HepG2 (cell line): ENCODE results near the gene FGD6. TPM values are rescaled to one million over a fixed set of nuclear protein-coding genes. Genes with fewer than 3 reads are reported as not detected.

Experiments
- FOXK1 ChIP-seq: sonication (generic); formaldehyde crosslinking; IDR thresholded peaks from 2 replicates; pipeline ENCODE4 v1.4.0; 2020; ENCODE audit warnings: low read depth, missing genetic modification reagents, borderline replicate concordance
- FOXO1 ChIP-seq: sonication (generic); formaldehyde crosslinking; IDR thresholded peaks from 2 replicates; pipeline ENCODE4 v1.4.0; 2020; ENCODE audit warnings: missing genetic modification reagents
- HMG20A ChIP-seq: IDR thresholded peaks from 2 replicates; pipeline ENCODE4 v1.6.1; 2016; ENCODE audit warnings: borderline replicate concordance
- HNRNPH1 ChIP-seq: fragments of 200-400 bp; formaldehyde crosslinking; optimal IDR thresholded peaks from 2 replicates; pipeline ENCODE3; 2017; ENCODE audit warnings: mild to moderate bottlenecking, low read depth, low read length
- KLF12 ChIP-seq: sonication (generic); formaldehyde crosslinking; IDR thresholded peaks from 2 replicates; pipeline ENCODE4 v1.4.0; 2020; ENCODE audit warnings: missing genetic modification reagents, borderline replicate concordance
- NKX3-1 ChIP-seq: sonication (generic); formaldehyde crosslinking; IDR thresholded peaks from 2 replicates; pipeline ENCODE4 v1.5.0; 2020; ENCODE audit warnings: missing genetic modification reagents
- SAP130 ChIP-seq: IDR thresholded peaks from 2 replicates; pipeline ENCODE4 v1.6.1; 2016; ENCODE audit warnings: low read depth
- TAF1 ChIP-seq: sonication (generic); formaldehyde crosslinking; IDR thresholded peaks from 2 replicates; pipeline ENCODE4 v1.4.0; 2020; ENCODE audit warnings: missing genetic modification reagents
- YEATS2 ChIP-seq: sonication (generic); formaldehyde crosslinking; IDR thresholded peaks from 2 replicates; pipeline ENCODE4 v1.4.0; 2020; ENCODE audit warnings: missing genetic modification reagents, borderline replicate concordance
- ZFX ChIP-seq: sonication (generic); formaldehyde crosslinking; IDR thresholded peaks from 2 replicates; pipeline ENCODE4 v1.4.0; 2020; ENCODE audit warnings: mild to moderate bottlenecking, low read depth, missing genetic modification reagents, moderate library complexity
- ZNF501 ChIP-seq: sonication (generic); formaldehyde crosslinking; IDR thresholded peaks from 2 replicates; pipeline ENCODE4 v1.5.1; 2020; ENCODE audit warnings: mild to moderate bottlenecking, moderate library complexity, missing genetic modification reagents
- ZNF550 ChIP-seq: sonication (generic); formaldehyde crosslinking; IDR thresholded peaks from 2 replicates; pipeline ENCODE4 v1.4.0; 2020; ENCODE audit warnings: mild to moderate bottlenecking, missing genetic modification reagents, borderline replicate concordance
- ZNF567 ChIP-seq: sonication (generic); formaldehyde crosslinking; IDR thresholded peaks from 2 replicates; pipeline ENCODE4 v1.8.1; 2023; ENCODE audit warnings: mild to moderate bottlenecking, missing genetic modification reagents, borderline replicate concordance
- ZNF607 ChIP-seq: sonication (generic); formaldehyde crosslinking; IDR thresholded peaks from 2 replicates; pipeline ENCODE4 v1.5.1; 2020; ENCODE audit warnings: missing genetic modification reagents, mild to moderate bottlenecking, borderline replicate concordance
- ZSCAN31 ChIP-seq: sonication (generic); formaldehyde crosslinking; IDR thresholded peaks from 2 replicates; pipeline ENCODE4 v1.5.0; 2020; ENCODE audit warnings: low read depth, mild to moderate bottlenecking, missing genetic modification reagents
- polyA plus RNA-seq, 8 experiments: library from polyadenylated mRNA; depleted of rRNA in 3 of 8; stranded (reverse) in 7 of 8; unstranded in 1 of 8; fragments of >200 nt; fragmentation: Illumina TruSeq in 4 of 8; extraction: Trizol in 4 of 8; gene quantifications; 2 replicates each; pipeline versions ENCODE4 v1.2.1 to v1.2.3, GENCODE V29; 2011 to 2016; ENCODE audit warnings: low read depth in 4 of 8, missing spikeins in 1 of 8, mixed read lengths in 1 of 8; ENCODE audit not compliant: insufficient read depth in 1 of 8
- total RNA-seq, 5 experiments: library from RNA; depleted of rRNA; stranded (reverse); fragments of >200 nt; fragmentation: Illumina TruSeq; extraction: Trizol; gene quantifications; 2 replicates each; pipeline ENCODE4 v1.2.3, GENCODE V29; 2016; ENCODE audit warnings: low read depth in 1 of 5
- TF ChIP-seq, protein P1 (sequence below): sonication (generic); formaldehyde crosslinking; IDR thresholded peaks from 2 replicates; pipeline ENCODE4 v1.8.0; 2022; ENCODE audit warnings: mild to moderate bottlenecking, missing genetic modification reagents; ENCODE audit not compliant: insufficient replicate concordance
- TF ChIP-seq, protein P2 (sequence below): sonication (generic); formaldehyde crosslinking; IDR thresholded peaks from 2 replicates; pipeline ENCODE4 v1.4.0; 2020; ENCODE audit warnings: missing genetic modification reagents
- TF ChIP-seq, protein P3 (sequence below): sonication (generic); formaldehyde crosslinking; IDR thresholded peaks from 2 replicates; pipeline ENCODE4 v1.5.1; 2020; ENCODE audit warnings: mild to moderate bottlenecking, missing genetic modification reagents, moderate library complexity
- TF ChIP-seq, protein P4 (sequence below): sonication (generic); formaldehyde crosslinking; IDR thresholded peaks from 2 replicates; pipeline ENCODE4 v1.5.0; 2020; ENCODE audit warnings: missing genetic modification reagents
- TF ChIP-seq, protein P5 (sequence below): sonication (generic); formaldehyde crosslinking; IDR thresholded peaks from 2 replicates; pipeline ENCODE4 v1.5.1; 2020; ENCODE audit warnings: mild to moderate bottlenecking, missing genetic modification reagents

Gene FGD6
- total and polyA plus RNA-seq, 2 of the 13 experiments (the other 11 are each of a cell fraction or from before 2014, with no cell fraction given), result 2.2 to 4.3 TPM

DNA sequence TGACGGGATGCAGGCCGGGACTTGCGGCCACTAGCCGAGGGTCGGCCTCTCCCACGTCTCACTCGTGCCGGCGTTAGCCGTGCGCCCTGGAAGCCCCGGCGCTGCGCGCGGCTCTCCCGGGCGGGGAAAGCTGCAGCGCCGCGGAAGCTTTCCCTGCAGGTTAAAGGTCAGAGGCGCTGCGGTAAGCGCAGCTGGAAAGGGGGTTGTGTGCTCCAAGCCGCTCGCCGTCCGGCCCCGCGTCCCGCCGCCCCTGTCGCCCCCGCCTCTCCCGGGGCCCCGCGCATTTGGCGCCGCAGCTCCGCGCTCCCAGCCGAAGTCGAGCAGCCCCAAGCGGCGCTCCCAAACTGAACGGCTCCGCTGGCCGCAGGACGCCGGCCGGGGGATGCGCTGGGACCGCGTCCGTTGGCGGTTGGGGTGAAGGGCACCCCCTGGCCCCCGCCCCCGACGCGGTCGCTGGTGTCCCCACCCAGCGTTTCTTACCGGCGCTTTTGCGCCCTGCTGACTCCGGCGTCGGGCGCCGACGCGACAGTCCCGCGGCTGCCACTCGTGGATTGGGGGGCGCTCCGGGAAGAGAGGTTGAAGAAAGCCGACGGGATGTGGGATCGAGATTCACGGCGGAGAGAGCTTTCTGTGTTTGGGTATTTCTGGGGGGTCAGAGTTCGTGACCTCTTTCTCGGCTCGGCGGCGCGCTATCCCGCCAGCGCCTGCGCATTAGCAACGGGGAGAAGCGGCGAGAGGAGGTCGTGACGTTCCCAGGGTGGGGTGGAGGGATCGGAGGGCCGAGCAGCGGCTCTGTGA, 144.2 kb downstream of the FGD6 start, which contains the start of gene NR2C1 (continued):
- TF ChIP-seq ZSCAN31 (peak; percentile 80; the same call in 1 of the 2 replicates), ZNF550 (no peak), ZNF501 (peak; percentile 92), TAF1 (CRISPR knock-in tag) (peak; percentile 57), KLF12 (CRISPR knock-in tag) (0 out of 2 replicates have a peak, but pooled peaks have one; percentile 1), HMG20A (CRISPR knock-in tag) (no peak), FOXO1 (CRISPR knock-in tag) (peak; percentile 48; the same call in 1 of the 2 replicates), HNRNPH1 (no peak), YEATS2 (CRISPR knock-in tag) (no peak), ZFX (CRISPR knock-in tag) (peak; percentile 76), SAP130 (CRISPR knock-in tag) (peak; percentile 69), ZNF567 (CRISPR knock-in tag) (no peak), NKX3-1 (0 out of 2 replicates have a peak, but pooled peaks have one; percentile 30), ZNF607 (CRISPR knock-in tag) (peak; percentile 87), FOXK1 (CRISPR knock-in tag) (peak; percentile 38; the same call in 1 of the 2 replicates)
- TF ChIP-seq, protein P1, sequence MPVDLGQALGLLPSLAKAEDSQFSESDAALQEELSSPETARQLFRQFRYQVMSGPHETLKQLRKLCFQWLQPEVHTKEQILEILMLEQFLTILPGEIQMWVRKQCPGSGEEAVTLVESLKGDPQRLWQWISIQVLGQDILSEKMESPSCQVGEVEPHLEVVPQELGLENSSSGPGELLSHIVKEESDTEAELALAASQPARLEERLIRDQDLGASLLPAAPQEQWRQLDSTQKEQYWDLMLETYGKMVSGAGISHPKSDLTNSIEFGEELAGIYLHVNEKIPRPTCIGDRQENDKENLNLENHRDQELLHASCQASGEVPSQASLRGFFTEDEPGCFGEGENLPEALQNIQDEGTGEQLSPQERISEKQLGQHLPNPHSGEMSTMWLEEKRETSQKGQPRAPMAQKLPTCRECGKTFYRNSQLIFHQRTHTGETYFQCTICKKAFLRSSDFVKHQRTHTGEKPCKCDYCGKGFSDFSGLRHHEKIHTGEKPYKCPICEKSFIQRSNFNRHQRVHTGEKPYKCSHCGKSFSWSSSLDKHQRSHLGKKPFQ (CRISPR knock-in tag), result no peak
- TF ChIP-seq, protein P2, sequence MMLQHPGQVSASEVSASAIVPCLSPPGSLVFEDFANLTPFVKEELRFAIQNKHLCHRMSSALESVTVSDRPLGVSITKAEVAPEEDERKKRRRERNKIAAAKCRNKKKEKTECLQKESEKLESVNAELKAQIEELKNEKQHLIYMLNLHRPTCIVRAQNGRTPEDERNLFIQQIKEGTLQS (CRISPR knock-in tag), result no peak
- TF ChIP-seq, protein P3, sequence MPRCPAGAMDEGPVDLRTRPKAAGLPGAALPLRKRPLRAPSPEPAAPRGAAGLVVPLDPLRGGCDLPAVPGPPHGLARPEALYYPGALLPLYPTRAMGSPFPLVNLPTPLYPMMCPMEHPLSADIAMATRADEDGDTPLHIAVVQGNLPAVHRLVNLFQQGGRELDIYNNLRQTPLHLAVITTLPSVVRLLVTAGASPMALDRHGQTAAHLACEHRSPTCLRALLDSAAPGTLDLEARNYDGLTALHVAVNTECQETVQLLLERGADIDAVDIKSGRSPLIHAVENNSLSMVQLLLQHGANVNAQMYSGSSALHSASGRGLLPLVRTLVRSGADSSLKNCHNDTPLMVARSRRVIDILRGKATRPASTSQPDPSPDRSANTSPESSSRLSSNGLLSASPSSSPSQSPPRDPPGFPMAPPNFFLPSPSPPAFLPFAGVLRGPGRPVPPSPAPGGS, result peak; percentile 22; the same call in 1 of the 2 replicates
- TF ChIP-seq, protein P4, sequence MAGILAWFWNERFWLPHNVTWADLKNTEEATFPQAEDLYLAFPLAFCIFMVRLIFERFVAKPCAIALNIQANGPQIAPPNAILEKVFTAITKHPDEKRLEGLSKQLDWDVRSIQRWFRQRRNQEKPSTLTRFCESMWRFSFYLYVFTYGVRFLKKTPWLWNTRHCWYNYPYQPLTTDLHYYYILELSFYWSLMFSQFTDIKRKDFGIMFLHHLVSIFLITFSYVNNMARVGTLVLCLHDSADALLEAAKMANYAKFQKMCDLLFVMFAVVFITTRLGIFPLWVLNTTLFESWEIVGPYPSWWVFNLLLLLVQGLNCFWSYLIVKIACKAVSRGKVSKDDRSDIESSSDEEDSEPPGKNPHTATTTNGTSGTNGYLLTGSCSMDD (CRISPR knock-in tag), result no peak
- TF ChIP-seq, protein P5, sequence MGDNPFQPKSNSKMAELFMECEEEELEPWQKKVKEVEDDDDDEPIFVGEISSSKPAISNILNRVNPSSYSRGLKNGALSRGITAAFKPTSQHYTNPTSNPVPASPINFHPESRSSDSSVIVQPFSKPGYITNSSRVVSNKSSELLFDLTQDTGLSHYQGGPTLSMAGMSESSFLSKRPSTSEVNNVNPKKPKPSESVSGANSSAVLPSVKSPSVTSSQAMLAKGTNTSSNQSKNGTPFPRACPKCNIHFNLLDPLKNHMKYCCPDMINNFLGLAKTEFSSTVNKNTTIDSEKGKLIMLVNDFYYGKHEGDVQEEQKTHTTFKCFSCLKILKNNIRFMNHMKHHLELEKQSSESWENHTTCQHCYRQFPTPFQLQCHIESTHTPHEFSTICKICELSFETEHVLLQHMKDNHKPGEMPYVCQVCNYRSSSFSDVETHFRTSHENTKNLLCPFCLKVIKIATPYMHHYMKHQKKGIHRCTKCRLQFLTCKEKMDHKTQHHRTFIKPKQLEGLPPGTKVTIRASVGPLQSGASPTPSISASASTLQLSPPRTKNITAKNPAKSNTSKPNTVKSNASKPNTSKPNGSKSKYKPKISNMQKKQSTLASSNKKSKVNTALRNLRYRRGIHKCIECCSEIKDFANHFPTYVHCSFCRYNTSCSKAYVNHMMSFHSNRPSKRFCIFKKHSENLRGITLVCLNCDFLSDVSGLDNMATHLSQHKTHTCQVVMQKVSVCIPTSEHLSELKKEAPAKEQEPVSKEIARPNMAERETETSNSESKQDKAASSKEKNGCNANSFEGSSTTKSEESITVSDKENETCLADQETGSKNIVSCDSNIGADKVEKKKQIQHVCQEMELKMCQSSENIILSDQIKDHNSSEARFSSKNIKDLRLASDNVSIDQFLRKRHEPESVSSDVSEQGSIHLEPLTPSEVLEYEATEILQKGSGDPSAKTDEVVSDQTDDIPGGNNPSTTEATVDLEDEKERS (CRISPR knock-in tag), result peak; percentile 67; the same call in 1 of the 2 replicates
